Activated gamma-delta T cell treated with anti-CD3 and anti-CD28 coated beads, Interleukin-2, amount 50 U/mL, for 16 hours (primary cell): ENCODE results near the gene CAPN10.

Source experiments
- DNase-seq: peaks from one replicate; pipeline ENCODE4 v3.0.0-alpha.2; 2020; ENCODE audit warnings: low read depth

CAPN10 gene

DNA sequence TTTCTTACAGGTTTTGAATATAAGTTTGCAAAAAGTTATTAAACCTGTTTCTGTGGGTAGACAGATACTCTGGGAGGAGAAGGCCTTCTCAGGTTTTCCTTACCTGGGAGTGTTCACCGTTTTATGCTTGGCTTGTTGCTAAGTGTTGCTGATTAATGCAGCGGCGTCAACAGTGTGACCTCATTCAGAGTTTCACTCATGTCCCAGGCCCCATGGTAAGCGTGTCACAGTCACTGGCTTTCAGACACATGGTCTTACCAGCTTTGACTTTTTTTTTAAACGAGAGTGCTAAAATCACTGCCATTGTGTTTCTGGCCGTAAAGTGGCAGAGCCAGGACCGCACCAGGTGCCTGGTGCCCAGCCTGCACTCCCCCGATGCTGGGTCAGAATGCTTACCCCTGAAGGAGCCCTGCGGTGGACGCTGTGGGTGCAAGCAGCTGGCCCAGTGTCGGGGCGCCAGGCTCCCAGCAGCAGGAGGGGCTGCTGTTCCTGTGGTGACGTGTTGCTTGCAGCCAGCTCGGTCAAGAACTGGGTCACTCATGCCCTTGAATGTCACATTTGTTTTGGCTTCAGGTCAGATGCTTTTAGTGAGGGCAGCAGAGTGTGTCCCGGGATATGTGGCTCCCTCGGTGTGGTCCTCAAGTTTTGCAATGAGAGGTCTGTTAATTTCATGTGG is 3.5 kb downstream of the CAPN10 start:
- no peak for DNase-seq

DNA sequence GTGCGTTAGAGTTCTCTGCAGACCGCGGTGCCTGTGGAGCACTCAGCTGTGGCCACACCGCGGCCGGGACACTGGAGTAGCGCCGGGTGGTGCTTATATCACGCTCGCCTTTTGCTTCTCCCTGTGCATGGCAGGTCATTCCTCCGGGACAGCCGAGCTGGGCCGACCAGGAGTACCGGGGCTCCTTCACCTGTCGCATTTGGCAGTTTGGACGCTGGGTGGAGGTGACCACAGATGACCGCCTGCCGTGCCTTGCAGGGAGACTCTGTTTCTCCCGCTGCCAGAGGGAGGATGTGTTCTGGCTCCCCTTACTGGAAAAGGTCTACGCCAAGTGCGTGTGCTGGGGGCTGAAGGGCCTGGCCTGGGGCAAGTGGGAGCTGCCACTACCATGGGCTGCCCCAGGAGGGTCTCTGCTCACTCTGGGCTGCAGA is 4.2 kb downstream of the CAPN10 start:
- no peak for DNase-seq

DNA sequence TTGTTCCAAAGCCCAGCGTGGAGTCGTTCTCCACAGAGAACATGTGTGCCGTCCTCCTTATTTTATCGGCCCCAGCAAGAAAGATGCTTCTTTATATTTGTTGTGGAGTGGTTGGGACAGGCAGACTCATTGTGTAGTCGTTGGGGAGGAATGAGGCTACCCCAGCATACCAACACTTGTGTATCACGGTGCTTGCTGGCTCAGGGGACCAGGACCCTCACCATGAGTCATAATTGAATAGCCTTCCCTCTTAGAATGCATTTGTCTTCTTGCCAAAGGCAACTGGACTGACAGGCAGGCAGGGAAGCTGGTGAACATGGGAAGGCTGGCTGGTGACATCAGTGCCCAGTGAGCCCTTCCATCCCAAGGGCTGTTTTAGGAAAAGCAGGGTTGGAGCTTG is 4.7 kb downstream of the CAPN10 start:
- DNase-seq, result no peak

DNA sequence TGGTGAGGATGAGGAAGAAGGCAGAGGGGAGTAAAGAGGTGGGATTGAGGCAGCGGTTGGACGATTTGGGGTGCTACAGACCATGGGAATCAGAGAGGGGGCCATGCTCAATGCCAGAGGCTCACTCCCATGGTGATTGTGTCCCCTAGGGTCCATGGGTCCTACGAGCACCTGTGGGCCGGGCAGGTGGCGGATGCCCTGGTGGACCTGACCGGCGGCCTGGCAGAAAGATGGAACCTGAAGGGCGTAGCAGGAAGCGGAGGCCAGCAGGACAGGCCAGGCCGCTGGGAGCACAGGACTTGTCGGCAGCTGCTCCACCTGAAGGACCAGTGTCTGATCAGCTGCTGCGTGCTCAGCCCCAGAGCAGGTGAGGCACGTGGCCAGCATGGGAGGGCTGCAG is 5.2 kb downstream of the CAPN10 start:
- DNase-seq, result no peak

DNA sequence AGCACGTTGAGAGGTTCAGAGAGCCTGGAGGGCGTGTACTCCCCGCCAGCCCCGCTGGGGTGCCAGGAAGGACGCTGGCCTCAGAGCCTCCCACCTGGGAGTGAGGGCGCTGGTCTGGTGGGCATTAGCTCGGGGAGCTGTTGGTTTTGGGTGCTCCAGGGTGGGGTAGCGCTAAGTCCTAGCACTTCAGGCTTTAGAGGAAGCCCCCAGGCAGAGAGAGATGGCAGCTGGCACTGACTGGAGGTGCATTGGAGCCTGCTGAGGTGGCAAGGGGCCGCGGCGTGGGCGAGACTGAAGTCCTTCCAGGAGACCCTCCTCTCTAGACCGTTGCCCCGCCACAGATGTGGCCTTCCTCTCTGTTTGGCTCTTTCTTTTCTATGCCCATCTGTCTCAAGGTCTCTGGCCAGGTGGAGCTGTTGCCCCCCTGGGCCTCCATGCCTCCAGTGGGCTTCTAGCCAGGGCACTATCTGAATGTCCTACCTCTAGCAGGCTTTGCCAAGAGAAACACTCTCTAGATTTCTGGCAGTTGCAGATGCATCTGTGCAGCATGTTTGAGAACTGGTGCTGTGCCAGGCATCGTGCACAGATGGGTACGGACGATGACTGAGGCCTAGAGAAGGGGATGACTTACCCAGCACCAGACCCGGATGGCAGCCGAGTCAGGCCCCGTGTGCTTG is 6.6 kb downstream of the CAPN10 start:
- no peak for DNase-seq

DNA sequence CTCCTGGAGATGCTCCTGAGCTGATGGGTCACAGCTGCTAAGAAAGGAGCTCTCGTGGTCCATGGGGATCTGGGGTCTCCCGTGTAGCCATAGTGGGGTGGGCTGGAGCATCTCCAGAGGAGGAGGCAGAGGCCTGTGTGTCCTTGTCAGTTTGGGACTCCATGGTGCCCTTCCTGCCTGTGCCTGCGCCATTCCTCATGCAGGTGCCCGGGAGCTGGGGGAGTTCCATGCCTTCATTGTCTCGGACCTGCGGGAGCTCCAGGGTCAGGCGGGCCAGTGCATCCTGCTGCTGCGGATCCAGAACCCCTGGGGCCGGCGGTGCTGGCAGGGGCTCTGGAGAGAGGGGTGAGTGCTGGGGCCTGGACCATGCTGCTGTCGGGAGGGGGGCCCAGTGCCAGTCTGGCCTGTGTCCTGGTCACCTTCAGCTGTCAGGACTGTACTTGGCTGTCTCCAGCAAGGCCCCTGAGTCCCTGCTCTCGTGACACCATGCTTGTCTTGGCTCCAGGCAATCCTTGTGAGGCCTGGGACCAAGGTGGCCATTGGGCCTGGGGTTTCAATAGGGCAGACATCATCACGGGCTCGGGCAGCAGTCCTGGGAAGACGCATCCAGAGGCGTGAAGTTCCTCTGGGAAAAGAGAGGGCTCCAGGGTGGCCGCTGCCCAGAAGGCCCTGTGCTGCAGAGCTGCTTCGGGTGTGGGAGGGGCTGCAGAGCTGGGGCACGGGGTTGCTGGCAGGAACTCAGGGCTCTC is 7.3 kb downstream of the CAPN10 start:
- DNase-seq, result no peak

DNA sequence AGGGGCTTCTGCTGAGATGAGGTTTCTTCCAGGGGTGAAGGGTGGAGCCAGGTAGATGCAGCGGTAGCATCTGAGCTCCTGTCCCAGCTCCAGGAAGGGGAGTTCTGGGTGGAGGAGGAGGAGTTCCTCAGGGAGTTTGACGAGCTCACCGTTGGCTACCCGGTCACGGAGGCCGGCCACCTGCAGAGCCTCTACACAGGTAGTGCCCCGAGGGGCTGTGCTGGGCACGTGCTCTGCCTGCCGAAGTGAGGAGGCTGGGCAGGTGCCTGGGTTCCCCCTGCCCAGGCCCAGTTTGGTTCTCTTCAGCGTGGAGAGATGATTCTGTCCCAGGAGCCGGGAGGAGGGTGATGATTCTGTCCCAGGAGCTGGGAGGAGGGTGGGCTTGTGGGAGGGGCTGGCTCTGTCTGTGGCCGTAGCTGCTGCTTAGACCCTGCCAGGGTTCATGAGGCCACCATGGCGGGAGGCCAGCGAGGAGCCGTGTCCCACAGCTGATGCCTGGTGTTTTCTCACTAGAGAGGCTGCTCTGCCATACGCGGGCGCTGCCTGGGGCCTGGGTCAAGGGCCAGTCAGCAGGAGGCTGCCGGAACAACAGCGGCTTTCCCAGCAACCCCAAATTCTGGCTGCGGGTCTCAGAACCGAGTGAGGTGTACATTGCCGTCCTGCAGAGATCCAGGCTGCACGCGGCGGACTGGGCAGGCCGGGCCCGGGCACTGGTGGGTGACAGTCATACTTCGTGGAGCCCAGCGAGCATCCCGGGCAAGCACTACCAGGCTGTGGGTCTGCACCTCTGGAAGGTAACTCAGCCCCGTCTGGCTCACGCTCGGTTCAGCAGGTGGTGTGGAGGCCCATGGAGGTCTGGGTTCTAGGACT is 8.2 kb downstream of the CAPN10 start:
- no peak for DNase-seq

DNA sequence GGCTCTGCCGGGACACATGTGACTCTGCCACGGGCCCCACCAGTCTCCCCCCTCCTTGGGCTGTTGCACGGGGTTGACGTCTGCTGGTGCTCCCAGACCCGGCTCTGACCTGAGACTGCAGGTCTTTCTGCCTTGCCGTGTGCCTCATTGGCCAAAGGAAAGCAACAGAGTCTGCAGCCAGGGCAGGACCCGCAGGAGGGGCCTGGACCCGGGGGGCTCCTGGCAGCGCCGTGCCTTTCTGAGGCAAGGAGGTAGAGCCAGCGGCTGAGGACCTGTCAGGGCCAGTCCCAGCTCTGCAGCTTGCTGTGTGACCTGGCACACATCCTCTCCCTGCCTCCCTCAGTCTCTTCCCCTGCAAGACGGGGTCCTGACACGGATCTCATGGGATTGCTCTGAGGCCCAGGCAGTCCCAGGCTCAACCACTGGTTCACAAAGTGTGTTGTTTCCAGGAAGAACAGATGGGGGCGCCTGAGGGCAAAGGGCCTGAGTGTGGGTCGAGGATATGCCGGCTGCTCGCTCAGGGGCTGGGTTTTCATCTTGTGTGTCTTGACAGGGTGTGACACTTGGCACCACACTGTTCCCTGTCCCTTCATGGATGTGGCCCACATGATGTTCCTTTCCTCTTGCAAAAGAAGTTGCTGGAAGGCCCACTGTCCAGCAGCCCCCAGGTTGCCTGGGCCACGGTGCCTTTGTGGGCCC is 9.0 kb downstream of the CAPN10 start:
- DNase-seq, result no peak

DNA sequence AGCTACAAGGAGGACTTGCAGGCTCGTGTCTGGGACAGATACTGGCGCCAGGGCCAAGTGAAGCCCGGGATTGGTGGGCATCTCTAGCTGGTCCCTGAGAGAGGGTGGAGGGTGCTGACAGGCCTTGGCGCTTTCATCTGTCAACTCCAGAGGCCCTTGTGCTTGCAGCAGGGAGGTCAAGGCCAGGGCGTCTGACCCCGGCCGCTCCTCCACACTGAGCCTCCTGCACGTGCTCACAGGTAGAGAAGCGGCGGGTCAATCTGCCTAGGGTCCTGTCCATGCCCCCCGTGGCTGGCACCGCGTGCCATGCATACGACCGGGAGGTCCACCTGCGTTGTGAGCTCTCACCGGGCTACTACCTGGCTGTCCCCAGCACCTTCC is 9.5 kb downstream of the CAPN10 start:
- no peak for DNase-seq

DNA sequence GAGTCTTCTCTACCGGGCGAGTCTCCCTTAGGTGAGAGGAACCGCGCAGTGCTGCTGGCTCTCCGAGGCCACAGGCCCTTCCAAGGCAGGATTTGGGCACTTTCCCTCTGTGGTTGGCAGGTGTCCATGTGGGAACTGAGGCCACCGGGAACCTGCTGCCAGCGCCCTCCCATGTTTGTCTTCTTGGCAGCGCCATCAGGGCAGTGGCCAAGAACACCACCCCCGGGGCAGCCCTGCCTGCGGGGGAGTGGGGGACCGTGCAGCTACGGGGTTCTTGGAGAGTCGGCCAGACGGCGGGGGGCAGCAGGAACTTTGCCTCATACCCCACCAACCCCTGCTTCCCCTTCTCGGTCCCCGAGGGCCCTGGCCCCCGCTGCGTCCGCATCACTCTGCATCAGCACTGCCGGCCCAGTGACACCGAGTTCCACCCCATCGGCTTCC is 10.0 kb downstream of the CAPN10 start:
- DNase-seq, result no peak

DNA sequence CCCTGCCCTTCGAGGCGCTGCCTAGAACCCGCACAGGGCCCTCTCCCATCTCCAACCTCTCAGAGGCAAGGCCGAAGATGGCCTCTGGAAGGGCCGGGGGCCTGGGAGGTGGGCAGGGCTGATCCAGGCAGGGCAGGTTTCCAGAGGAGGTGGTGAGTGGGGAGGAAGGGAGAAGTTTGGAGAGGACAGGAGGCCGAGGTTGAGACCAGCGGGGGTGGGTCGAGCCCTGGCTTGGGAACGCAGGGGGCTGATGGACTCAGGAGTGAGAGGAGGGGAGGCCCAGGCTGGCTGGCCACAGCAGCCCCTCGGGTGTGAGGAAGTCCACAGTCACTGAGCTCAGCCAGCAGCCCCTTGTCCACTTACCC is 10.5 kb downstream of the CAPN10 start:
- DNase-seq, result no peak

DNA sequence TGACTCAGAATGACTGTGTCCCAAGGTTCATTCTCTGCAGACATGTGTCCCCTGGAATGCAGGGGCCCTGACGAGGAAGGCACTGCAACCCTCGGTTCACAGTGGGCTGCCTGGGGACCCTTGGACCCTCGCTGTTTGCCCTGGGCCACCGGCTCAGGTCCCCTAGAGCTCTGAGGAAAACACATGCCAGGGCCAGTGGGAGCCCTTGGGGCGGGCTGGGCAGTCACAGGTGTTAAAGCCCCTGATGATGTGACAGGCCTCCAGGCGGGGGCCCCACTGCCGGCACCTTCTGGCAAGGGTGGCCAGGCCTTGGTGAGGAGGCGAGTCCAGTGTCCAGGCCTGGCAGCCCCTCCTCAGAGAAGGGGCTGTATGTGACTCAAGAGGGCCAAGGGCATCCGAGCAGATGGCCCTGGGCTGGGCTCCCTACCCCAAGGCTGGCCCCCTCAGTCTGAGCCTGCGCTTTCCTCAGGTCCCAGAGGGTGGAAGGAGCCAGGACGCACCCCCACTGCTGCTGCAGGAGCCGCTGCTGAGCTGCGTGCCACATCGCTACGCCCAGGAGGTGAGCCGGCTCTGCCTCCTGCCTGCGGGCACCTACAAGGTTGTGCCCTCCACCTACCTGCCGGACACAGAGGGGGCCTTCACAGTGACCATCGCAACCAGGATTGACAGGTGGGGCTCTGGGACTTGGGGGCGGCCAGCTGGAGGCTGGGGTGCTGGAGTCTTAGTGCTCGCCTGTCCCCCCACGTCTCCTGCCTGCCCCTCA is 11.1 kb downstream of the CAPN10 start:
- DNase-seq, result no peak

DNA sequence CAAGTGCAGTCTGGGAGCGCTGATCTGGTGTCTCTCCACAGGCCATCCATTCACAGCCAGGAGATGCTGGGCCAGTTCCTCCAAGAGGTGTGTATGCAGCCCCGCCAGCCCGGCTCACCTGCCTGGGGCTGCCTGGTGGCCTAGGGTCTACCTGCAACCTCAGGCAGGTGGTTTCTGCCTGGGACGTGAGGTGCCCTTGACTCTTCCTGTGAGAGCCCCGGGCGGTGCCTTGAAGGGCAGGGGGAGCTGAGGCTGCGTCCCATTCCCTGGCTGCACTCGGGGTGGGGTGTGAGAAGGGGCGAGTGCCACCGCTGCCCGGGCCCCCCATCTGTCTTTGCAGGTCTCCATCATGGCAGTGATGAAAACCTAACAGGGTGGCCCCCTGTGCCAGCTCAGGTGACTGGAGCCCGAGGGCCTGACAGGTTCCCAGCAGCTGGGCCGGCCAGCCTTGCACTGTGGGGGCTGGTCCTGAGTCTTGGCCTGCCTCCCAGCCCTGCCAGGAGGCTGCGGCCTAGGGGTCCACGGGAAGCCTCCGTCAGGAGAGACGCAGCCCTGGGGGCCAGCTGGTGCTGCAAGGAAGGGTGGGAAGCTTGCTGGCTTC is 11.9 kb downstream of the CAPN10 start:
- DNase-seq, result no peak

DNA sequence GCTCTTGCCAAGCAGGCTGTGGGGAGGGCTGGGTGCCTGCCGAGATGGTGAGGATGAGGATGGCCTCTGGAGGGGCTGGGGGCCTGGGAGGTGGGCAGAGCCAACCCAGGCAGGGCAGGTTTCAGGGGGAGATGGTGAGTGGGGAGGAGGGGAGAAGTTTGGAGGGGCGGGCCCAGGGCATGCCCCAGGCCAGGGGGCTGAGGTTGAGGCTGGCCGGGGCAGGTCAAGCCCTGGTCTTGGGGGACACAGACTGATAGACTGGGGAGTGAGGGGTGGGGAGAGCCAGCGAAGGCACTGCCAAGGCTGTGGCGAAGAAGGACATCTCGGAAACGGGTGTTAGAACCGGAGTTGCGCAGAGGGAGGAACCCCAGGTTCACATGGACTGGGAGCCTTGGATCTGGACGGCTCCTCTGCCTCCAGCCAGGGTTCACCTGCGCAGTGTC is 12.6 kb downstream of the CAPN10 start:
- DNase-seq, result no peak

DNA sequence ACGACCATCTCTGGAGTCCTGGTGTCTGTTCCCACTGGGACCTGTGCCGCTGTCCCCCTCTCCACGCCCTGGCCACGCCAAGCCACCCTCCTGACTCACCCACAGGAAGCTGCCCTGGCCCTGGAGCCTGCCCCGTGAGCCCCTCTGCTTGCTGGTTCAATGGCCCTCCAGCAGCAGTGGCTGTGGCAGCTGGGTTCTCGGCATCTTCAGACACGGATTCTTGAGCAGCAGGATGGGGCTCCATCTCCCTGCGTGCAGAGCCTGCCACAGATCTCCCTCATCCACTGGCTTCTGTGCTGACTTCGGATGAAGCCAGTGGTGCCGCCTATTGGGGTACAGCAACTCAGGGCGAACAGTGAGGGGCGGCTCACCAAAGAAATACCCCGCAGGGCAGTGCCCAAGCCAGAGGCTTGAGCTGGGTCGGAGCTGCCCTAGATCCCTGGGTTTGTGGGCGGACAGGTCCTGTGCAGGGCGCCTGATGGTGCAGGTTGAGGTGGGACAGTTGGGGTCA is 14.0 kb downstream of the CAPN10 start:
- DNase-seq, result no peak

DNA sequence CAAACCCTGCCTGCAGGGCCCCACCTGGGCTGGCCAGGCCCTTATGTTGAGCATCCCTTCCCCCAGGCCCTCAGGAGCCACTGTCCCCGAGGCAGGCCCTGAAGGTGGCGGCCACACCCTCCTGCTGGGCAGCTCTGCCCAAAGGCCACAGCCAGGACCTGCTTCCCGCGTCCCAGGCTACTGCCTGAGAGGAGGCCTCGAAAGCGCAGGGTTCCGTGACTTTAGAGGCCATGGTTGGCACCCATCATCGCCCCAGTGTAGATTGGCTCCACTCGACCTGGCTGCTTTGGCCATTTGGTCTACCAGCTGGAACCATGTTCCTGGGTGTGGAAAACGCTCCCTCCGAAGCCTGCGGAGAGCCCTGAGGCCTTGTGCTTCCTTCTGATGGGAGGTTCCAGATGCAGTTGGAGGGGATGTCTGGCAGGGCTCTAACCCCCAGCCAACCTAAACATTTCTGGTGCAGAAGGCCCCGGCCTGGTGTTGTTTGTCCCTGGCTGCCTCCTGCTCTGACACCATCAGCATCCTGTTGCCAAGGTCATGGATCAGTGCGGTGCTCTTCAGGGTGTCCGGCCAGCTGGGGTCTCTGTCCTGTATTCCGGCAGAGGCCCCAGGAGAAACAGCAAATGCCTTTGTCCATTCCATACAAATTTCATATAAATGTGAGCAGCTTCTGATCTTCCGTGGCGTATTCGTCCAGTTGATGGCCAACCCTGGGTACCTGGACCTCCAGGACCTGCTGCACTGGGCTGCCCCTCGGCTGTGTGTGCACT is 14.7 kb downstream of the CAPN10 start:
- no peak for DNase-seq

DNA sequence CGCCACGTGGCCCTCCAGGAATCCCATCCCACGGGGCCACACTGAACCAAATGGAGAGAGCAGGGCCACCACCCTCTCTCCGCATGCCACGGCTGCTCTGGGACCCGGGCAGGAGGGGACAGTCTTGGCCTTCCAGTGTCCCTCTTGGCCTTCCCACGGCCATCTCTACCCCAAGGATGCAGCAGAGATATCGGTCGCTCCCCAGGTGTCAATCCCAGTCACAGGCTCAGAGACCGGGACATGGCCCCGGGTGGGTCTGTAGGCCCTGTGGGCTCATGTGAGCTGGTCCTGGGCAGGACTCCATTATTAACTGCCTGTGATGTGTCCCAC is 15.3 kb downstream of the CAPN10 start:
- DNase-seq, result no peak

DNA sequence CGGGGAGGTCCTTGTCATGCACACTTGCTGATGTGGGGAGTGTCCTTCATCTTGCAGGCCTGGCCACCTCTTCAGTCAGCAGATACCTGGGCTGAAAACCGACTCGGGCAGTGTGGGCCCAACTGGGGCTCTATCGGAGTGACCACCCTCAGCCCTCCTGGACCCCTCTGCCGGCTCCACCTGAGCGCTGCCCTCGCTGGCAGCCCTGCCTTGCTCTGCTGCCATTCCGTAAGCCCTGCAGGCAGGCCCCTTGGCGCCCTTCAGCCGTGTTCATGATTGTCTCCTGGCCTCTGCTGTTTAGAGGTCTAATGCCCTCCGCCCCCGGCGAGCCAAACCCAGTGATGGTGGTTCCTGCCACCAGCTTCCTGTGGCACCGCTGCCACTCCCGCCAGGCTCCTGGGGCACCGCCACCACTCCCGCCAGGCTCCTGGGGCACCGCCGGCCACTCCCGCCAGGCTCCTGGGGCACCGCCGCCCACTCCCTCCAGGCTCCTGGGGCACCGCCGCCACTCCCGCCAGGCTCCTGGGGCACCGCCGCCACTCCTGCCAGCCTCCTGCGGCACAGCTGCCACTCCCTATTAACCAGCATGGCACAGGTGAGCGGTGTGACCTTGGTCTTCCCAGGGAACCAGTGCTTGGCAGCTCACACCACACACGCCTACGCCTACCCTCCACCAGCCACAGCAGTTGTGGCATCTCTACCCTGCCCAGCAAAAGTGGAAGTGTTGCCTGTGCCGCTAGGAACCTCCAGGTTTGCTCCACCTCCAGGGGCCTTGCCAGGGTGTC is 15.9 kb downstream of the CAPN10 start:
- DNase-seq, result no peak
